Cortex of kidney (tissue), 1 donor: Measurements from ENCODE around the gene NKIRAS2.

Experiments
- DNase-seq: peaks from one replicate; lab custom pipeline; 2025; lab: John Stamatoyannopoulos, UW

NKIRAS2 gene

GRCh38 chr17:42019509-42020404 is at the start of gene NKIRAS2:
Gene NKIRAS2, plus strand, starts transcription at chr17:42020090. Its CDS starts 1,488 bp downstream, at chr17:42021578.
- DNase-seq: no peak

DNA sequence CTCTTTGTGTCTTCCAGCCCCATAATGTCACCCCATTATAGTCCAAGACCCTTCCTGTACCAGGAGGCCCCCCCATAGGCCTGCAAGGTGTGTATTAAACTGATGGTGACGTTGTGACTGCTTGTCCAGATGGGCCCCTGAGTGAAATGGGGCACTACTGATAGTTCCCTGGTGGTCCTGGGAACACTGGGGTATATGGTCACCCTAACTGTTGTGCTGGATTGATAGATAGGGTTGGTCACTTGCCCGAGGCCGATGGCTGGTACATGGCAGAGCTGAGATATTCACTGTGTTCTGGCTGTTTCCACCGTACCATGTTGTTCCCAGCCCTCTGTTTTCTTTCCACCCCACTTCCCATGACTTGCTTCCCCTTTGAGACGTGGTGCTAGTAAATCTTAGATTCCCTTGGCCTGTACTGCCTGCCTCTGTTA is 49.0 kb upstream of the NKIRAS2 start:
- no peak for DNase-seq

GRCh38 chr17:41971721-41972523 is 48.0 kb upstream of the NKIRAS2 start:
- no peak for DNase-seq

- DNase-seq: no peak
Observed at GRCh38 chr17:41972571-41973407, 47.1 kb upstream of the NKIRAS2 start.

DNA sequence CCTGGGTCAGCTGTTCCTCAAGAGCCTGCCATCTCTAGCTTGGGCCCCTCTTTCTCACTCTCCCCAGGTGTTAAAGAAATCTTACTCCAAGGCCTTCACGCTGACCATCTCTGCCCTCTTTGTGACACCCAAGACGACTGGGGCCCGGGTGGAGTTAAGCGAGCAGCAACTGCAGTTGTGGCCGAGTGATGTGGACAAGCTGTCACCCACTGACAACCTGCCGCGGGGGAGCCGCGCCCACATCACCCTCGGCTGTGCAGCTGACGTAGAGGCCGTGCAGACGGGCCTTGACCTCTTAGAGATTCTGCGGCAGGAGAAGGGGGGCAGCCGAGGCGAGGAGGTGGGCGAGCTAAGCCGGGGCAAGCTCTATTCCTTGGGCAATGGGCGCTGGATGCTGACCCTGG is 46.5 kb upstream of the NKIRAS2 start:
- no peak for DNase-seq

DNA sequence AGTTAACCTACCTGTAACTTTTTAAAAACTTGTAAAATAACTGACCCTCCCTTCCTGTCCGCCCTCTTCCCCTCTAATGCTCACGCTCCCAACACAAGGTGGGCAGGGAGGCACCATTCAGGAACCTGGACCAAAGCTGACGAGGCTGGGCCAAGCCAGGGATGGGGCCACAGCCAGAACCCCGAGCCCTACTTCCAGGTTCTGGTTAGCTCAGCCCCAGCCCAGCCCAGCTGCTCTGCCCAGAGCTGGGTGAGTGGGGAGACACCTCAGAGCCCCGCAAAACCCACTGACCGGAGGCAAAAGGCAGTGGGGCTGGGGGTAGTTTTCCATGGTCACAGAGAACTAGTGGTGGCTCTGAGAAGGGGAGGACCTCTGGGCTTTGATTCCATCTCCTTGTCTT is 45.9 kb upstream of the NKIRAS2 start:
- no peak for DNase-seq

DNA sequence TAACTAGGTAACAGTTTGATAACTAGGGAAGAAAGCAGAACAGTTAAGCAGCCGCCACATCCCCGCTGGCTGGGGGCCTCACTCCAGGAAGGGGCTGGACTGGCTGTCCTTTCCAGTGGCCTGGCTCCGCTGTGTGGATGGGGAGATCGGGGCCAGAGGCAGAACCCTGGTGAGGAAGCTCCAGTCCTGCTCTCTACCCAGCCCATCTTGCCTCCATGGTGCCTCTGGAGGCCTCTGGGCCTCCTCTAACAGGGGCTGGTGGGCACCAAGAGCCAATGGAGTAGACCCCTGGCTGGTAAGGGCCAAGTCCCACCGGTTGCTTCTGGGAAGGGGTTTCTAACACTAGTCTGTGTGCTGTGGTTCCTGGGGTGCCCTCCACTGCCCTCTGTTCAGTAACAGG is 45.2 kb upstream of the NKIRAS2 start:
- DNase-seq: no peak

DNA sequence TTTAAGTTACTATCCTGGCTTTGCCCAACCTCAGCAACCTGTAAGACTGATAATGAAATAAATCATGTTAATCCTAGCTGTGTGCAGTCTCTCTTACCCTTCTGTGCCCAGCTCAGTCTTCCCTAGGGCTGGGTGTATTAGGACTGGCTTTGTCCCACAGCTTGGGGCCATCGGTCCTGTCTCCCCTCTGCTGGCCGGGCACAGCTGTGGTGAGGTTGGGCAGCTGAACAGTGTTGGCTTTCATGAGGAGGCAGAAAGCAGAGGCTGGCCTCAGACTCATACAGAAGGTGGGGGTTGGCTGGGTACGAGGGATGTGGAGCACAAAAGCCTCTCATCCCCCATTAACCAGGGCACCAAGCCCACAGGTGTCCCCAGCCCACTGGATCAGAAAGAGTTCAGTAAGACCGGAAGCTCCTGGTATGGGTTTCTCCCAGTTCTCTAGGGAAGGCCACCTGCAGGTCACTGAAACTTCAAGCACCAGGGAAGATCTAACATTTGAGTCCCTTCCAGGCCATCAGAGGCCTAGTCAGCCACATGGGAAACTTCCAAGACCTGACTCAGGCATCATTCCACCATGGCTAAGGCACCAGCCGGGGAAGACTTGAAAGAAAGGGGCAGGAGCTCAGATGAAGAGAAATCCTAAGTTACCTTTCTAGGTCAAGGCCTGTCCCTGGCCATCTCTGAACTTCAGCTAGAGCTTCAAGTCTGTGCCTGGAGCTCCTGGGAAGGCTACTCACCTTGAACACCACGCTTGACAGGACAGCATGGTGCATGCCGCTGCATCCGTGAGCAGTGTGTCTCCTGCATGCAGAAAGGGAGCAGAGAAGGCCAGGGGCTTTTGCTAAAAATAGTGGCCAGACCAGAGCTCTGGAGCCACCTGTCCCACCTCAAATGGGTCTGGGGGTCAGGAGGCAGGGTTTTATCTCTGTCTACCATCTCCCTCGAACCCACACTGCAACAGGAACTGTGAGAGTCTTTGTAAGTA is 44.5 kb upstream of the NKIRAS2 start:
- no peak for DNase-seq

DNA sequence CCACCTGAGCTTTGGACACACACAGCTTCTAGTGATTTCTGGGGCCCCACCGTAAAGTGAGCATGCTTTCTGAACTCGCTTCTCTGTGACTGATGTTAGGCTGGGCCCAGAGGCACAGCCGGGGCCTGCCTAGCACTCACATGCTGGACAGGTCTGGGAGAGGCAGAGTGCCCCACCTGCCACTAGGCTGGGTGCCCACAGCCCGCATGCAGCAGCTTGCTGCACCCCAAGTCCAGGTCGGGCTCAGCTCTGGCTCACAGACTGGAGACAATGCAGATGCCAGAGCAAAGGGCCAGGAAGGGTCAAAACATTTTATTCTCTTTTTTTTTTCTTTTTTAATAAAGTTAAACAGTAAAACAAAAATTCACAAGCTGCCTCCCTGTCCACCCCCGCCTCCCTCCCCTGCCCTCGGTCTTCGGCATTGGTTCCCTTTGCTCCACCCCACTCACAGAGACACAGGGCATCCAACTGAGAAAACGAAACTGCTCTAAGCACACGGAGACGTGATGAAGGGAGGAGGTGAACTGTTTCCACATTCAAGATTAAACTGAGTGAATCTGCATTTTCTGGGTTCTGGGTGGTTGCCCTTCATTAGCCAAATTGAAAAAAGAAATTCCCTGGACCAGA is 43.6 kb upstream of the NKIRAS2 start:
- DNase-seq: no peak

DNA sequence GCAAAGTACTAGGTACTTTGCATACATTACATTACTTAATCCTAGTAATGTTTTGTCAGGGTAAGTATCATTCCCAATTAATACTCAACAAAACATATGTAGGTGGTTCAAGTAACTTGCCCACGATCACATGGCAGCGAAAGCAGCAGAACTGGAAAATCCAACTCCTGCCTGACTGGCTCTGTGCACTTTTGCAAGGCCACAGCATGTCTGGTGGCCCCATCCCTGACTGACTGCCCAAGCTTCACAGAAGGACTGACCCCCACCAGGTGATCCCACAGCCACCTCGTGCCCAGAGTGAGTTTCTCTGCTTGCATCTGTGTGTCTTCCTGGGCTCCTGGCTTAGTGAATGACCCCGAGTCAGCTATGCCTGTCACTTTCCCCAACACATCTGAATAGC is 41.9 kb upstream of the NKIRAS2 start:
- DNase-seq: no peak

GRCh38 chr17:41982026-41982760 is 37.7 kb upstream of the NKIRAS2 start:
- DNase-seq: no peak

DNA sequence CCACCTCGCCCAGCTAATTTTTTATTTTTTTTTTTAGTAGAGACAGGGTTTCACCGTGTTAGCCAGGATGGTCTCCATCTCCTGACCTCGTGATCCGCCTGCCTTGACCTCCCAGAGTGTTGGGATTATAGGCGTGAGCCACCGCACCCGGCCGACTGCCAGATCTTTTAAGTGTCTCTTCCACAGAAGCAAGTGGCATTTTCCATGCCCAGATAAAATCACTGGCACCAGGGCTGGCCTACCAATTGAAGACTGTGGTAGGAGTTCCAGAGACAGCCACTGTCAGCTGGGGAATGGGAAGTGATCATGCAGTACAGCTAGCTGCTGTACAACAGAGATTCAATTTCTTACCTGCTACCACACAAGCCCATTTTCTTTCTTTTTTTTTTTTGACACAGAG is 35.4 kb upstream of the NKIRAS2 start:
- no peak for DNase-seq

GRCh38 chr17:41985919-41986318 is 34.0 kb upstream of the NKIRAS2 start:
- no peak for DNase-seq

GRCh38 chr17:41986634-41987033 is 33.3 kb upstream of the NKIRAS2 start:
- DNase-seq: no peak

- DNase-seq: no peak
Observed at GRCh38 chr17:41987642-41988041, 32.2 kb upstream of the NKIRAS2 start.

GRCh38 chr17:41988418-41988817 is 31.5 kb upstream of the NKIRAS2 start:
- no peak for DNase-seq

- no peak for DNase-seq
Observed at GRCh38 chr17:41989702-41990419, 30.0 kb upstream of the NKIRAS2 start.

DNA sequence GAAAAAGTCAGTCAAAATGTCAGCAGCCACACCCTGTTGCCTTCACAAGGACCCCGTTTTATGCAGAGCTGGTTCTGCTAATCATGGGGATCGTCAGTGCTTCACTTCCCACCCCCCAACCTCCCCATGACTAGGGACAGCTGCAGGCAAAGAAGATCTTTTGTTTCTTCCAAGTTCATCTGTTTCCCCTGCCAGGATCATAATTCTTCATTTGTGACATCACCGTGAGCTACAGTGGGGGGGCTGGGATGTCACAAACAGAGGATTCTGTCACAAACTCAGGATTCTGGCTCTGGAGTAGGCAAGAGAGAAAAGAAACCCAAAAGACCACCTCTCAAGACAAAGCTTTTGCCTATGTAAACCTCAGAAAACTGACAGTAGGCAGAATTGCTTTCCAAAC is 27.3 kb upstream of the NKIRAS2 start:
- DNase-seq: no peak

- no peak for DNase-seq
Observed at GRCh38 chr17:41996855-41997164, 23.1 kb upstream of the NKIRAS2 start.
